Stimulated activated CD8-positive, alpha-beta memory T cell treated with anti-CD3 and anti-CD28 coated beads, Interleukin-4, amount 100 ng/mL, for 1 hour (primary cell): Measurements from ENCODE around the gene GCK.
"Not testable (repeated sequence)": the region's sequence is repeated elsewhere in the genome, so short reads cannot be mapped to it uniquely, and the experiment has no call there.

Experiments used
- DNase-seq, 2 donors: peaks; one replicate each; pipeline ENCODE4 v3.0.0-alpha.2; 2020; ENCODE audit warnings: low read depth in 2 of 2, low spot score in 1 of 2

GCK gene

GRCh38 chr7:44144968-44145478, 44.2 kb downstream of the GCK start:
- no peak for DNase-seq

- DNase-seq, result no peak
Observed at GRCh38 chr7:44144426-44144967, 44.7 kb downstream of the GCK start.

- DNase-seq, result no peak
Observed at GRCh38 chr7:44143646-44144250, 45.5 kb downstream of the GCK start.

DNA sequence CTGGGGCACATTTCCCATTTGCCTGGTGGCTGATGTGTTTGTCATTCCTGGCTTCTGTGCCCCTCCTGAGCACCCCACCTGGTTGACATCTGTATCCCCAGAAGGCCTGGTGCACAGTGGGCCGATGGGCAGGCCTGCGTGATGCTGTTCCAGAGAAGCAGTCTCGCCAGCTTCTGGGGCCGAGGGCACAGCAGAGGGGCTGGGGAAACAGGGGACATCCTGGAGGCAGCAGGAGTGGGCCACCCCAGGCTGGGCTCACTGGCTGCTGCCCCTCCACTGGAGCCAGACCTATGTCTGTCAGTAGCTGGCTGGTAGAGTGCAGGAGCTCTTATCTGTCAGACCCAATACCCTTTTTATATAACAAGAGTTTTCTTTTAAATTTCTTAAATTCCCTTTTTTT, 47.2 kb downstream of the GCK start:
- DNase-seq, result no peak

- DNase-seq, result no peak
Observed at GRCh38 chr7:44141221-44141850, 47.9 kb downstream of the GCK start, which contains the start of gene MYL7. TSS of gene MYL7 (minus strand) at chr7:44141332. CDS start at chr7:44141305, 27 bp downstream.

DNA sequence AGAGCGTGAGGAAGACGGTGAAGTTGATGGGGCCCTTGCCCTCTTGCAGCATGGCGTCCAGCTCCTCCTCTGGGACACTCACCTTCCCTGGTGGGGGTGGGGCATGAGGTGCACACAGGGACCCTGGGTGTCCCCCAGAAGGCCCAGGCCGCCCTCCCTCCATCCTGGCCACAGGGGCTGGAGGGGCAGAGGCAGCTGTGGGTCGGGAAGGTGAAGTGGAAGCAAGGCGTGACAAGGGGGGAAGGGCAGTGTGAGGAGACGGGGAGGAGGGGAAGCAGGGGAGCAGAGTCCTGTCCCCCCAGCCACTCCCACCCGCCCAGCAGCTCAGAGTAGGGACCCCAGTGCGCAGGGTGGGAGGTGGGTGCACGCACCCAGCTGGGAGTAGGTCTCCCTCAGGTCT, 48.9 kb downstream of the GCK start:
- DNase-seq, result no peak

GRCh38 chr7:44139311-44140010, 49.8 kb downstream of the GCK start:
- DNase-seq, result no peak

GRCh38 chr7:44138698-44139097, 50.5 kb downstream of the GCK start:
- no peak for DNase-seq

DNA sequence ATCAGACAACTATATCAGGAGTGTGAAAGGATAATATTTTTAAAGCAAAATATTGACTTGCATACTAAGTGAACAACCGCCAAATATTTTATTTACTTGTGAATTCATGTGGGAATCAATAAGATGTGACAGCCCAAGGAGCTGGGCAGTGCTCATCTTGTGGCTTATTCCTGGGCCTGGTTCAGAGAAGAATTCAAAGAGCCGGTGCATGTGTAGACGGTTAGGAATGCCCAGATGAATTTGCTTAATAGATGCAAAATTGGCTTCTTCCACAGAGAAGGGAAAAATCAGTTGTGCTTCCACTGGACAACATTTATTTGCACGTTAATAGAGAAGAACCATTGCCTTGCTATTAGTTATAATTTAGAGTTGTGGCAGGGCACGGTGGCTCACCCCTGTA, 52.5 kb downstream of the GCK start:
- DNase-seq, result no peak

DNA sequence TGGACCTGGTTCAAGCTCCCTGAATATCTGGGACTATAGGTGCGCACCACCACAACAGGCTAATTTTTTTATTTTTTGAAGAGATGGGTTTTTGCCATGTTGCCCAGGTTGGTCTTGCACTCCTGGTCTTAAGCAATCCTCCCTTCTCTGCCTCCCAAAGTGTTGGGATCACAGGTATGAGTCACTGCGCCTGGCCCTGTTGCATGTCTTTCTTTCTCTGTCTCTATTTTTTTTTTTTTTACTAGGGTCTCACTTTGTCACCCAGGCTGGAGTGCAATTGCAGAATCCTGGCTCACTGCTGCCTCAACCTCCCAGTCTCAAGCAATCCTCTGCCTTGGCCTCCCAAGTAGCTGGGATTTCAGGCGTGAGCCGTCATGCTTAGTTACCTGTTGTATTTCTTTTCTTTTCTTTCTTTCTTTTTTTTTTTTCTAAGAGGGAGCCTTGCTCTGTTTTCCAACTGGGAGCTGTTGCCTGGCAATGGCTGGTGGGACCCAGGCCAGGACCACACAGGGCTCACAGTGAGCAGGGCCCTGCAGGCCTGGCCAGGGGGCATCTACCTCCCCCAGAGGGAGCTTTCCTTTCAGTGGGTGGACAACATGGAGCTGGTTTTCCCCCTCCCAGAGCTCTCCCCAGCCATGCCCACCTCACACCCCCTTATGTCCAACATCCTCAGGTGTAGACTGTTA, 54.2 kb downstream of the GCK start:
- DNase-seq, result no peak

- DNase-seq, result no peak
Observed at GRCh38 chr7:44133295-44133694, 55.9 kb downstream of the GCK start.

GRCh38 chr7:44132039-44132438, 57.2 kb downstream of the GCK start:
- DNase-seq, result no peak

- no peak for DNase-seq
Observed at GRCh38 chr7:44131173-44132029, 57.8 kb downstream of the GCK start.

DNA sequence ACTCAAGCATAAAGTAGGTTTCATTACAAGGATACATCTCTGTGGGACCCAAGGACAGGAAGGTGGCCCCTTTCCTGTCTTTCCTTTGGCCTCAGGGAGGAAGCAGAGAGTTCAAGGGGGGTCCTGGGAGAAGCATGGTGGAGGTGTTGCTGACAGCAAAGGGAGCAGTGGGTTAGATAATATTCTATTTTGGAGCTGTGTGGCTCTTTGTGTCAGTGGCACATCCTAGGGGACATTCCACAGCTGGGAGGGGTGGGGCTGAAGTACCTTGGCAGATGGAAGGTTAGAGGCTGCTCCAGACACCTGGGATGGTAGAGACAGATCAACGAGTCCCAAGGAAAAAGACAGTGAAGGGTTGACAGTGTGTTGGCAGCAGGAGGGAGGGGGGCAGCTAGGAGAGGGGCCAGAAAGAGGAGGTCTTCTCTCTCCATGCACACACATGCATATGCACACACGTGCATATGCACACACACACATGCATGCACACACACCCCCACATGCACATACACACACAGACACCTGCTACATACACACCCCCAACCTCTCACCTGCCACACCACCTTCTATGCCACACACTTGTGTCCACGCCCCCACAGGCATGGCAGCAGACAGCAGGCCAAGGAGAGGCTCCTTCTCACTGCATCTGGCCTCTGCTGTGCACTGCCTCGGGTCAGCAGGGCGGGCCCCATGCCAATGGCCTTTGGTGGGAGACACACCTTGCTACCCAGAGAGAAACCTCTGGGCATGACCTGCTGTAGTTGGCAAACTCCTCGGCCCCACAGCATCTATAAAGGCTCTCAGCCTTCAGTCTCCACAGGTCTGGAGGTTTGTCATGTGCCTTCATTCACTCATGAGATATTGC, 60.3 kb downstream of the GCK start:
- no peak for DNase-seq

DNA sequence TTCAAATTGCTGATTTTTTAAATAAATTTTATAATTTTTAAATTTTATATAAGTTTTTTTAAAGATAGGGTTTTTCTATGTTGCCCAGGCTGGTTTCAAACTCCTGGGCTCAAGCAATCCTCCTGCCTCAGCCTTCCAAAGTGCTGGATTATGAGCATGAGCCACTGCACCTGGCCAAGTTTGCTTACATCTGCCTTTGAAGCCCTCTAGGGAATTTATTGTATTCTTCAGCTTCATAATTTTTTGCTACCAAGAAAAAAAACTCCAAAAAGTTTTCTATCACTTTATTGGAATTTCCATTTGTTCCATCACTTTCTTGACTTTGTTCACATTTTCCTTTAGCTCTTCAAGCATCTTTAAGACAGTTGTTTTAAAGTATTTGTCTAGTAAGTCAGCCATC, 62.1 kb downstream of the GCK start:
- DNase-seq, result no peak

DNA sequence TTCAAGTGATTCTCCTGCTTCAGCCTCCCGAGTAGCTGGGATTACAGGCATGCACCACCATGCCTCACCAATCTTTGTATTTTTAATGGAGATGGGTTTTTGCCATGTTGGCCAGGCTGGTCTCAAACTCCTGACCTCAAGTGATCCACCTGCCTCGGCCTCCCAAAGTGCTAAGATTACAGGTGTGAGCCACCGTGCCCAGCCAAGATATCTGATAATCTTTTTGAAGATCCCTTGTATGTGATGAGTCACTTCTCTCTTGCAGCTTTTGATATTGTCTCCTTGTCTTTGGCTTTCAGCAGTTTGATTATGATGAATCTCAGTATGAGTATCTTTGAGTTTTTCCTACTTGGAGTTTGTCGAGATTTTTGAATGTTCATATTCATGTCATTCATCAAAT, 62.7 kb downstream of the GCK start:
- not testable (repeated sequence) for DNase-seq

DNA sequence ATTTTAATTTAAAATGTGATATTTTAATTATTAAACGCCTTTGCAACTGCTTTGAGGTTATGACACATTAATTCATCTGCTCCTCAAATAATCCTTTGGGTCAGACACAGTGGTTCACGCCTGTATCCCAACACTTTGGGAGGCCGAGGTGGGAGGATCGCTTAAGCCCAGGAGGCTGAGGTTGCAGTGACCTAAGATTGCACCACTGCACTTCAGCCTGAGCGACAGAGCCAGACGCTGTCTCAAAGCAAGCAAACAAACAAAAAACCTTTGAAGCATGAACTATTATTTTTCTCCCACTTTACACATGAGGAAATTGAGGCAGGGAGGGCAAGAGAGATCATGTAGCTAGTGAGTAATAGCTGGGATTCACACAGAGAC, 64.4 kb downstream of the GCK start:
- DNase-seq, result no peak

- DNase-seq, result peak; percentile 90 to 92
Observed at GRCh38 chr7:44123190-44124003, 65.8 kb downstream of the GCK start, which contains the start of gene POLD2. TSS of gene POLD2 (minus strand) at chr7:44123548. CDS start at chr7:44122053, 1,495 bp downstream.

DNA sequence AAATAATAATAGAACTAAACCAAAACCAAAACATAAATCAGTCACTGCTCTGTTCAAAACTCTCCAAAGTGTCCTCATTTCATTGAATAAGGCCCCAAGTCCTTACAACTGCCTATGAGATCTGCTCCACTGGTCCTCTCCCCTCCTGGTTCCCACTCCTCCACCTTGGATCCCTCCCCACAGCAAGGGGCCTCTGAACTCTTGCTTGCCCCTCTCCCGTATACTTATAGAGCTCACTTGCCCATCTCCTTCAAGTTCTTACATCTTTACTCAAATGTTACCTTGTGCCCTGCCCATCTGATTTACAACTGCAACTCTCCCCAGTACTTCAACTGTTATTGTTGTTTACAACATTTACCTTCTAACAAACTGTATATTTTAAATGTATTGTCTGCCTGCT, 66.7 kb downstream of the GCK start:
- no peak for DNase-seq
